Suprapubic skin (tissue), 4 donors: ENCODE data around the gene RFTN2. TPM values are rescaled to one million over a fixed set of nuclear protein-coding genes. Genes with fewer than 3 reads are reported as not detected.

Experiments
- DNase-seq, 2 donors: peaks; one replicate each; pipeline ENCODE4 v3.0.0-alpha.2; 2019; ENCODE audit warnings: low spot score in 2 of 2
- H3K27ac ChIP-seq: fragments of 200-600 bp; sonication (generic); one replicate; pipeline ENCODE4 v1.5.1; 2019
- H3K27me3 ChIP-seq: fragments of 200-600 bp; sonication (generic); one replicate; pipeline ENCODE4 v1.5.1; 2019
- H3K36me3 ChIP-seq: fragments of 200-600 bp; sonication (generic); one replicate; pipeline ENCODE4 v1.5.1; 2019
- H3K4me1 ChIP-seq: fragments of 200-600 bp; sonication (generic); one replicate; pipeline ENCODE4 v1.5.1; 2019
- H3K4me3 ChIP-seq: fragments of 200-600 bp; sonication (generic); one replicate; pipeline ENCODE4 v1.5.1; 2019; ENCODE audit warnings: mild to moderate bottlenecking
- H3K9me3 ChIP-seq: fragments of 200-600 bp; sonication (generic); one replicate; pipeline ENCODE4 v1.5.1; 2019
- CTCF ChIP-seq, 2 donors: fragments of 200-600 bp in 1 of 2; fragments of 450-650 bp in 1 of 2; sonication (generic) in 1 of 2; IDR thresholded peaks; one replicate each; pipeline ENCODE4 v1.5.1; 2016 to 2019; ENCODE audit warnings: antibody characterized with exemption in 2 of 2, mild to moderate bottlenecking in 1 of 2, moderate library complexity in 1 of 2
- EP300 ChIP-seq: sonication (generic); formaldehyde crosslinking; IDR thresholded peaks from one replicate; pipeline ENCODE4 v1.6.1; 2017; ENCODE audit warnings: antibody characterized with exemption
- POLR2A ChIP-seq, 2 donors: fragments of 450-650 bp; IDR thresholded peaks; one replicate each; pipeline ENCODE4 v1.6.1; 2017; ENCODE audit warnings: antibody characterized with exemption in 2 of 2, mild to moderate bottlenecking in 2 of 2, moderate library complexity in 2 of 2
- POLR2AphosphoS5 ChIP-seq, 3 donors: sonication (generic); formaldehyde crosslinking; IDR thresholded peaks; one replicate each; pipeline ENCODE4 v1.6.1; 2017; ENCODE audit warnings: antibody characterized with exemption in 3 of 3
- WGBS: methylation state at CpG from one replicate; pipeline ENCODE4 v1.1.5; 2018; 5-methylcytosine and 5-hydroxymethylcytosine counted together
- total RNA-seq, 4 donors: library from RNA; depleted of rRNA; stranded (reverse); fragments of >200 nt; gene quantifications; one replicate each; pipeline ENCODE4 v1.1.0, GENCODE V29; 2016

The RFTN2 gene
- total RNA-seq, 4 donors from 2014 or later = 1.4 to 5.8 (median 5.0) TPM

GRCh38 chr2:197673606-197674005 is 1.8 kb downstream of the RFTN2 start:
- Histone ChIP-seq H3K4me3 (peak overlapping the region; percentile 35), H3K27me3 (no peaks in the 10 kb centered on the region), H3K27ac (no peak overlapping the region), H3K9me3 (no peaks in the 10 kb centered on the region), H3K4me1 (no peaks in the 10 kb centered on the region), H3K36me3 (no peaks in the 10 kb centered on the region)
- TF ChIP-seq POLR2A (IDR thresholded peaks at IDR 0.05) = no peak
- no peak for TF ChIP-seq EP300
- TF ChIP-seq CTCF (IDR thresholded peaks at IDR 0.05) = no peak
- no peak for TF ChIP-seq POLR2AphosphoS5 (IDR thresholded peaks at IDR 0.05)
- WGBS = 45% methylated on average over 1 of the region's 1 CpG
- DNase-seq = no peak

- TF ChIP-seq EP300 (no peak), CTCF (IDR thresholded peaks at IDR 0.05) (no peak), POLR2A (IDR thresholded peaks at IDR 0.05) (no peak), POLR2AphosphoS5 (IDR thresholded peaks at IDR 0.05) (no peak)
- H3K27ac ChIP-seq = no peak overlapping the region
- 47% methylated on average over 5 of the region's 5 CpGs for WGBS
- H3K36me3 ChIP-seq = no peaks in the 10 kb centered on the region
- no peak for DNase-seq
- H3K27me3 ChIP-seq = no peaks in the 10 kb centered on the region
- H3K4me1 ChIP-seq = no peaks in the 10 kb centered on the region
- H3K4me3 ChIP-seq = peak overlapping the region; percentile 35
- H3K9me3 ChIP-seq = no peaks in the 10 kb centered on the region
Measured at GRCh38 chr2:197673106-197673505, 2.3 kb downstream of the RFTN2 start.

- no peaks in the 10 kb centered on the region for H3K36me3 ChIP-seq
- no peak for TF ChIP-seq POLR2AphosphoS5 (IDR thresholded peaks at IDR 0.05)
- no peak for TF ChIP-seq CTCF (IDR thresholded peaks at IDR 0.05)
Measured at GRCh38 chr2:197672371-197672893, 3.0 kb downstream of the RFTN2 start.

GRCh38 chr2:197669077-197669476 is 6.3 kb downstream of the RFTN2 start:
- Histone ChIP-seq H3K4me1 (no peaks in the 10 kb centered on the region), H3K27me3 (no peaks in the 10 kb centered on the region), H3K27ac (no peak overlapping the region), H3K36me3 (no peaks in the 10 kb centered on the region), H3K4me3 (no peak overlapping the region), H3K9me3 (no peaks in the 10 kb centered on the region)
- TF ChIP-seq EP300 (no peak), POLR2AphosphoS5 (IDR thresholded peaks at IDR 0.05) (no peak), CTCF (IDR thresholded peaks at IDR 0.05) (no peak), POLR2A (IDR thresholded peaks at IDR 0.05) (no peak)
- DNase-seq = no peak

More at GRCh38 chr2:197672371-197672893, 3.0 kb downstream of the RFTN2 start:
- Histone ChIP-seq H3K27ac (no peak overlapping the region), H3K4me3 (no peak overlapping the region), H3K4me1 (no peaks in the 10 kb centered on the region), H3K27me3 (no peaks in the 10 kb centered on the region), H3K9me3 (no peaks in the 10 kb centered on the region)
- 48% methylated on average over 1 of the region's 1 CpG for WGBS
- no peak for DNase-seq

GRCh38 chr2:197668296-197668695 is 7.1 kb downstream of the RFTN2 start:
- H3K27me3 ChIP-seq = no peaks in the 10 kb centered on the region
- 100% methylated on average over 1 of the region's 3 CpGs for WGBS

More at GRCh38 chr2:197668296-197668695, 7.1 kb downstream of the RFTN2 start:
- TF ChIP-seq EP300 = no peak
- TF ChIP-seq POLR2A (IDR thresholded peaks at IDR 0.05) = no peak
- TF ChIP-seq CTCF (IDR thresholded peaks at IDR 0.05) = no peak
- TF ChIP-seq POLR2AphosphoS5 (IDR thresholded peaks at IDR 0.05) = no peak
- Histone ChIP-seq H3K9me3 (no peaks in the 10 kb centered on the region), H3K4me1 (no peaks in the 10 kb centered on the region), H3K4me3 (no peak overlapping the region), H3K27ac (no peak overlapping the region), H3K36me3 (no peaks in the 10 kb centered on the region)
- no peak for DNase-seq
